ENCODE measurements around the gene SLC49A4. TPM values are rescaled to one million over a fixed set of nuclear protein-coding genes. Genes with fewer than 3 reads are reported as not detected.

Gene SLC49A4
- total RNA-seq, 1 experiment from 2014 or later, result 14.1 TPM

GRCh38 chr3:122880624-122881023 is 85.8 kb downstream of the SLC49A4 start:
- POLR2A ChIA-PET (ENCODE audit: low non-redundant PET), result no interaction called here

GRCh38 chr3:122882361-122882947 is 87.6 kb downstream of the SLC49A4 start:
- TF ChIP-seq CTCF (conservative IDR thresholded peaks at IDR 0.05; ENCODE audit: low read depth, low read length), result no peak
- TF ChIP-seq EZH2 (IDR thresholded peaks at IDR 0.05; ENCODE audit: borderline replicate concordance, low read depth, low read length, poor library complexity, severe bottlenecking), result no peak
- ChIA-PET CTCF (no interaction called here), POLR2A (ENCODE audit: low non-redundant PET) (no interaction called here)
- Histone ChIP-seq H3K4me3 (ENCODE audit: low read depth, low read length, poor library complexity, severe bottlenecking) (no peak overlapping the region), H3K9me3 (ENCODE audit: low read depth, low read length, poor library complexity, severe bottlenecking) (no peaks in the 10 kb centered on the region), H3K27me3 (replicated peaks; ENCODE audit: insufficient read depth, low read depth, low read length, poor library complexity) (no peaks in the 10 kb centered on the region), H3K36me3 (ENCODE audit: insufficient read depth, low read length, poor library complexity, severe bottlenecking) (no peaks in the 10 kb centered on the region), H3K27ac (ENCODE audit: low read depth, low read length, poor library complexity, severe bottlenecking) (no peak overlapping the region), H3K4me1 (ENCODE audit: insufficient read depth, low read length, poor library complexity, severe bottlenecking) (no peaks in the 10 kb centered on the region)
- no TSS peak for BruUV-seq (replicated peaks)
- no peak for DNase-seq (ENCODE audit: low spot score)
- intact Hi-C loops (cut with micrococcal nuclease; ENCODE audit: unreplicated experiment), result no loop called here

More at GRCh38 chr3:122880624-122881023, 85.8 kb downstream of the SLC49A4 start:
- Histone ChIP-seq H3K27ac (ENCODE audit: low read depth, low read length, poor library complexity, severe bottlenecking) (no peak overlapping the region), H3K4me1 (ENCODE audit: insufficient read depth, low read length, poor library complexity, severe bottlenecking) (no peaks in the 10 kb centered on the region), H3K4me3 (ENCODE audit: low read depth, low read length, poor library complexity, severe bottlenecking) (no peak overlapping the region), H3K36me3 (ENCODE audit: insufficient read depth, low read length, poor library complexity, severe bottlenecking) (no peaks in the 10 kb centered on the region), H3K9me3 (ENCODE audit: low read depth, low read length, poor library complexity, severe bottlenecking) (no peaks in the 10 kb centered on the region), H3K27me3 (replicated peaks; ENCODE audit: insufficient read depth, low read depth, low read length, poor library complexity) (no peaks in the 10 kb centered on the region)
- DNase-seq (ENCODE audit: low spot score), result no peak
- TF ChIP-seq EZH2 (IDR thresholded peaks at IDR 0.05; ENCODE audit: borderline replicate concordance, low read depth, low read length, poor library complexity, severe bottlenecking) (no peak), CTCF (conservative IDR thresholded peaks at IDR 0.05; ENCODE audit: low read depth, low read length) (no peak)
- no TSS peak for BruUV-seq (replicated peaks)
- intact Hi-C loops (cut with micrococcal nuclease; ENCODE audit: unreplicated experiment), result no loop called here
- CTCF ChIA-PET, result no interaction called here

GRCh38 chr3:122886251-122886650 is 91.4 kb downstream of the SLC49A4 start:
- no peaks in the 10 kb centered on the region for H3K27me3 ChIP-seq (replicated peaks; ENCODE audit: insufficient read depth, low read depth, low read length, poor library complexity)
- H3K36me3 ChIP-seq (ENCODE audit: insufficient read depth, low read length, poor library complexity, severe bottlenecking), result no peaks in the 10 kb centered on the region
- DNase-seq (ENCODE audit: low spot score), result no peak
- no peaks in the 10 kb centered on the region for H3K9me3 ChIP-seq (ENCODE audit: low read depth, low read length, poor library complexity, severe bottlenecking)
- no peak overlapping the region for H3K4me3 ChIP-seq (ENCODE audit: low read depth, low read length, poor library complexity, severe bottlenecking)
- ChIA-PET CTCF (no interaction called here), POLR2A (ENCODE audit: low non-redundant PET) (no interaction called here)
- TF ChIP-seq EZH2 (IDR thresholded peaks at IDR 0.05; ENCODE audit: borderline replicate concordance, low read depth, low read length, poor library complexity, severe bottlenecking), result no peak
- TF ChIP-seq CTCF (conservative IDR thresholded peaks at IDR 0.05; ENCODE audit: low read depth, low read length), result no peak
- H3K4me1 ChIP-seq (ENCODE audit: insufficient read depth, low read length, poor library complexity, severe bottlenecking), result no peaks in the 10 kb centered on the region
- no peak overlapping the region for H3K27ac ChIP-seq (ENCODE audit: low read depth, low read length, poor library complexity, severe bottlenecking)
- intact Hi-C loops (cut with micrococcal nuclease; ENCODE audit: unreplicated experiment), result no loop called here
- no TSS peak for BruUV-seq (replicated peaks)
